GM18520 (cell line): Measurements from ENCODE around the gene SIVA1.
"Not testable (repeated sequence)": the region's sequence is repeated elsewhere in the genome, so short reads cannot be mapped to it uniquely, and the experiment has no call there.

ENCODE experiments used
- ATAC-seq: cut with Tn5 transposase; IDR thresholded peaks from one replicate; pipeline ENCODE4 v1.9.1; 2021; ENCODE audit not compliant: unreplicated experiment

Gene SIVA1

DNA sequence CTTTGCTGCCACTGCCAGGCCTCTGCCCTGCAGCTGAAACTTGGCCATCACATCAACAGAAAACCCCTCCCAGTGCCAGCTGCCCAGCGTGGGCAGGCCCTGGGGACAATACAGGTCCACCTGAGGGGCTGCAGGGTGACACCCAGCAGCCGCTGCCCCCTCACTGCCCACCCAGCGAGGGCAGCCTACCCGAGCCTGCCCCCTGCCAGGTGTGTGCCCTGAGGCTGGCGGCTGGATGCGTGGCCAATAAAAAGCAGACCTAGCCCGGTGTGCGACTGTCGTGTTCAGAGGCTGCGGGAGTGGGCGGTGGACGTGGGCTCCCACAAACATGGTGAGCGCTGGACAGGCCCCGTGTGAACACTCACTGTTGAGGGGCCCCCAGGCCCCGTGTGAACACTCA, 33.6 kb upstream of the SIVA1 start:
- ATAC-seq = no peak

DNA sequence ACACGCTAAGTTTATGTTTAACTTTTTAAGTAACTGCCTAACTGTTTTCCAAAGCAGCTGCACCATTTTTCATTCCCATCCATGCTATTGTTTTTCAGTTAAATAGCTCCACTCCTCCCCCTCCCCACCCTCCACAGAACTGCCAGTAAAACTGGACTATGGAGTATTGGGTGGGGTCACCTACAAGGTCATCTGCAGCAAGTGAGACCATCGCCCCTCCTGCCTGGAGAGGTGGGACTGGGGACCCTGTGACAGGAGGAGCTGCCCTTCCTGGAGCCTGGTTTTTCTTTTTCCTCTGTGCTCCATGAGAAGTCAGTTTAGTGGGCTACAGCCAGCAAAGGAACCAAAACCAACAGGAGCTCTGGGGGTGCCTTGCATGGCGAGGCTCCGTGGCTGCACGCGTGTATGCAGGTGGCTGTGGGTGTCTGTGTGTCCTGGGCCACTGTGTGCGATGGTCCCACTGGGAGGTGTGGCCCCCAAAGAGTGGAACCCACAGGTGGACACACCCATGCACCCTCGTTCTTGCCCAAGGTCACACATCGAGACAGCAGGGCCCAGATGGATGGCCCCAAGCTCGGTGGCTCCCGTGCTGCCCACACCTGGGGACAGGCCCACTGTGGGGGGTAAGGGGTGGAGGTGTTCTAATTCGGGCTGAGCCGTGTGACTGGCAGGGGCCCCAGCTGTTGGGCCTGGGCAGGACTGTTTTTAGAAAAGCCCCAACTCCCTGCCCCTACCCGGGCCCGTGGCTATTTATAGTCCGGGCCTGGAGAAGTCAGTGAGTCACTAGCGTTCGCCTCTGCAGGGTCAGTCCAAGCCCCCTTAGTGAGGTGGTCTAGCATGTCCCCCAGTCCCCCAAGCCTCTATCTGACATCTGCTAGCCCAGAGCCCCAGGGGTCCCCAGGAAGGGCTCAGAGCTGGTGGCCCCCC, 31.2 kb upstream of the SIVA1 start:
- no peak for ATAC-seq

DNA sequence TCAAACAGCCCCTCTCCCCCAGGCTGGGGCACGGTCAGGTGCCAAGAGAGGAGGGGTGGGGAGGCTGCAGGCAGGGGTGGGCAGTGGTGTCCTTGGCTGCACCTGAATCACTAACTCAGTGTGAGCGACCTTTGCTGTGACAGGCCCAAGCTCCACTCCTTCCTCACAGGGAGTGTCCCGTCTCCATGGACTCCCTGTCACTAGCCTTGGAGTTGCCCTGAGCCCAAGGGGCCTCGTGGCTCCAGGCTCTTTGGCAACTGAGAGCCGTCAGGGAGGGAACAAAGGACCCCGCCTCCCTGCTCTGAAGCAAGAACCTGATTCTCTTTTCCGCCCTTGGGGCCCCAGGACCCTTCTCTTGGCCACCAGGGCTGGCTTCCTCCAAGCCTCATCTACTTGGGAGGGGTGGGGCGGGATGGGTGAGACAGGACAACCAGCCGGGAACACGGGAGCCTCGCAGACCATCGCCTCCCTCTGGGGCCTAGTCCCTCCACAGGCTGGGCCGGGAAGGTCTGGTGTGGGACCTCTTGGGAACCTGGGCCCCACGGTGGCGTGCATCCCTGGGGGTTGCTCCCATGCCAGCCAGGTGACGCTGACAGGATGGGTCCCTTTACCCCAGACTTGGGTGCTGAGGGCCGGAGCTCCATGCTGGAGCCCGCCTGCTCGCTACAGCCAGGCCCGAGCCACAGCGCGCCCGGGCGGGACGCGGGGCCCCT, 29.9 kb upstream of the SIVA1 start:
- no peak for ATAC-seq

DNA sequence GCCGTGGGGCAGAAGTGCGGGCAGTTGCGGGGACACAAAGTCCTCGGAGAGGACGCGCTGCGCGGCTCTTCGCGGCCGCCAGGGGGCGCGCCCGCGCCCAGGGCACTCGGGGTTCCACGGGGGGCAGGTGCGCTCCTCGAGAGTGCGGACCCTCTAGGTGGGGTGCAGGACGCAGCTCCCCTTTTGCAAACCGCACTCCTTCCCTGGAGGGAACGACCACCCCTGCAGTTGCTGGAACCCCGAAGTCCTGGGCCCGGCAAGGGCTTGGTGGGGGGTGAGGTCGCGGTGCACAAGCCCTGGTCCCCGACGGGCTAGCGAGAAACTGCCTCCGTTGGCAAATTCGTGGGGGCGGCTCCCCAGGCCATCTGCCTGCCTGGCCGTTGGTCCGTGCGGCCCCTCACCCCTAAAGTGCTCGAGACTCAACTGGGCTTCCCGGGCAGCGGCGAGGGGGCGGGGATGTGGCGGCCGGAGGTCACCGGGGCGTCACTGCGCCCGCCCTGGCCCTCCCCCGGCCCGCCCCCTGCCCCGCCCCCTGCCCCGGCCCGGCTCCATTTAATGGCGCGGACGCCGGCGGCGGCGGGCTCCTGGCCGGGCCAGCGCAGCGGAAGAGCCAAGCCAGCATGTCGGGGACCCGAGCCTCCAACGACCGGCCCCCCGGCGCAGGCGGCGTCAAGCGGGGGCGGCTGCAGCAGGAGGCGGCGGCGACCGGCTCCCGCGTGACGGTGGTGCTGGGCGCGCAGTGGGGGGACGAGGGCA, 29.1 kb upstream of the SIVA1 start, which contains the start of gene ADSS1:
Gene ADSS1, plus strand, starts transcription at position 579 of the 756 bp plus-strand sequence. Its CDS starts 42 bp downstream, at position 621.
- ATAC-seq = no peak

DNA sequence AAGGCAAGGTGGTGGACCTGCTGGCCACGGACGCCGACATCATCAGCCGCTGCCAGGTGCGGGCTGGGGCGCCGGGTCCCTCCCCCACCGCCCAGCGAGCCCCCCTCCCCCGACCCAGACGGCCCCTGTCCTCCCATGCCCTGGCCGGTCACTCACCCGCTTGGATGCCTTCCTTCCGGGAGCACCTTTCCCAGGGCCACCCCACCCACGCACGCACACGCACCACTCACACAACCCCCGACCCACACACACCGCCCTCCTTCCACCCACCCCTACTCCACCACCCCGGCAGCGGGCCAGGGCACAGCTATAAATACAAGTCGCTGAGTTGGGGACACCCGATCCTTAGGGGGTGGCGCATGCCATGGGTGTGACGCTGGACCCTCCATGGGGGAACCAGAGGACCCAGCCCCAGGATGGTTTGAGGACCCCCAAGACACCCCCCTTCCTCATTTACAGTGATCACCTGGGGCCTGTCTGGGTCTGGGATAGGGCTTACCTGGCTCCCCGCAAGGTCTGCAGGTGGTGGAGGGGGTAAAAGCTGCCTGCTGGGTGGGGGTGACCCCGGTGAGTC, 28.5 kb upstream of the SIVA1 start:
- no peak for ATAC-seq

DNA sequence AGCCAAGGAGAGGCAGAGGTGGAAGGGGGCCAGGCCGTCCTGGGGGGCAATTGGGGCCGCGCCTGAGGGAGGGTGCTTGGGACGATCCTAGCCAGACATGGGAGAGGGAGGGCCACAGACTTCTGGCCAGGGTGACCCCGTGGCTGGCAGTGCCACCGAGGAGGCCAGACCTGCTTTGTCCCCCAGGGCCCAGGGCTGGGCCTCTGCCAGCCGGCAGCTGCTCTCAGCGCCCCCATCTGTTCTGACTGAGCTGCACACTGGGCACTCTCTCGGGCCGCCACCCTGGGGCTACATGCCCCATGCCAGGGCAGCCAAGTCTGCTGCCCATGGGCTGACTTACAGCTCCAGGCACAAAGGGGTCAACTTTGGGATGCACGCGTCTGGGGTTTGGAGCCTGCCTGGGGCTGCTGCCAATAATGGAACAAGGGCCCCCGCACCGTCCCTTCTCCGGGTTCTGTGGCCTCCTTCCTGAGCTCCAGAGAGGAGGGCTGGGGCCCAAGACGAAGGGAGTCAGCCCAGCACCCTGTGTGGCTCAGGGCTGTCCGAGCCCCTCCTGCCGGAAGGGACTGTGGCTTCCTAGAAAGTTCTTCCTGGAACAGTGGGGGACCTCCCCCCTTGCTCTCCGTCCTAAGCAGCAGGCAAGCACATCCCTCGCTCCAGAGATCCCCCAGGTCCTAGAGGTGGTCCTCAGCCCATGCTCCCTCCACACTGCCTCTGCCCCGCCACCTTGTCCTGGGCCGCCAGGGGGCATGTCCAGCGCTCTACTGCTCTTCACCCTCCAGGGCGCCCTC, 27.8 kb upstream of the SIVA1 start:
- no peak for ATAC-seq

DNA sequence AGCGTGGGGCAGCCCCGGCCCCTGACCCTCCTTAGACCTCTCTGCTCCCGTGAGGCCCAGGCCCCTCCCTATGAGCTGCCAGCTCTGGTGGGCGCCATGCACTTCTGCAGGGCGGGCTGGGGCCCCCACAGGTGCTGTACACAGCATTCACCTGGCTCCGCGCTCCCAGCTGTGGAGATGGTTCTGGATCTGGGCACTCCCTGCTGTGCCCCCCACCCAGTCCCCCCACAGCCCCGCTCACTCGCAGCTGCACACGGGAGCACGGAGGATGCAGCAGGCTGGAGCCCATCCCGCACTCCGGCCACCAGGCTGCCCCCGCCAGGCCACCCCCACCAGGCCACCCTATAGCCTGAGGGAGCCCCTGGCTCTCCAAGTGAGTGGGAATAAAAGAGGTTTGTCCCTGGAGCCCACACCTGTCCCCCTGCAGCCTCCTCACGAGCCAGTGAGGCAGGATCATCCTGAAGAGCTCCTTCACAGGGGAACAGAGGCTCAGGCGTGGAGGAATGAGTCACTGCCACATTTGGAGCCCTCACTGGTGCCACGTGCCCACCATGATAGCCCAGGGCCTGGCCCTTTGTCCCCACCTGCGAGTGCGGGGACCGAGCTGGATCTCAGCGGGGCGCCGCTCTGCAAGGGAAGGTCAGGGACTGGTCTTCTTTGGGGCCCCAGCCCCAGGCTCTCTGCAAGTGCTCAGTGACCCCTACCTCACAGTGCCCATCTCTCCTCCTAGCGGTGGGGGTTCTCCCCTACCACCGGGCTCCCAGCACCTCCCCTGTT, 27.0 kb upstream of the SIVA1 start:
- ATAC-seq = no peak

DNA sequence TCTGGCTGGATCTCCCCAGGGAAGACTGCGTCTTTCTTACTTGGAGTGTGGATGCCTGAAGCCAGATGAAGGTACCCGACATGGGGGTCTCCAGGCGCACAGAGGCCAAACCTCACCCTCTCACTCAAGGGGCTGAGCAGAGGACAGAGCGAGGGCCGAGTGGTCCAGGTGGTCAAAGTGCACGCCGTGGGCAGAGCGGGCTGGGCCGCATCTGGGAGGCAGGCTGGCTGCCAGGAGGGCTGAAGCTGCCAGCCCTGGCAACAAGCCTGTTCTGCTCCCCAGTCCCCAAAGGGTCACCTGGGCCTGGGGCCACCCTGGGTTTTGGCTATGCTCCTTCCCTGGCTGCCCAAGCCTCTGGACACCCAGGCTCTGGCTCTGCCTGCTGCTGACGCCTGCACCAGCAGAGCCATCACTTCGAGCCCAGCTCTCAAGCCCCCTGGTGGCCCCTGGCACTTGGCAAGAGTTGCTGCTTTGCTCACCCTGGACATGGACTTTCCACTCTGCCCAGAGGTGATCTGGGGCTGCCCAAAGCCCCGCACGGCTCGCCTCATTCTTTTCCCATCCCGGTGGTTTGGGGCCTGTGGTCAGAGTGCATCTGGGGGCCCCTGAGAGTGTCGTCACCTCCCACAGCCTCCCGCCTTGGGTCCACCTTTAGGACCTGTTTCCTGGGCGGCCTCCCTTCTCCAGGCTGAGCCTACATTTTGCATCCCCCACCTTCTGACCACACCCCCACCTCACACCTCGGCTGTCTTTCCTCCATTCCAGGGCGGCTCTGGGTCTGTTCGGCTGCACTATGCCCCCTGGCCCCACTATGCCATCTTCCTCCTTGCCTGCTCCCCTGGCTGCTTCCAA, 26.1 kb upstream of the SIVA1 start:
- ATAC-seq = no peak

DNA sequence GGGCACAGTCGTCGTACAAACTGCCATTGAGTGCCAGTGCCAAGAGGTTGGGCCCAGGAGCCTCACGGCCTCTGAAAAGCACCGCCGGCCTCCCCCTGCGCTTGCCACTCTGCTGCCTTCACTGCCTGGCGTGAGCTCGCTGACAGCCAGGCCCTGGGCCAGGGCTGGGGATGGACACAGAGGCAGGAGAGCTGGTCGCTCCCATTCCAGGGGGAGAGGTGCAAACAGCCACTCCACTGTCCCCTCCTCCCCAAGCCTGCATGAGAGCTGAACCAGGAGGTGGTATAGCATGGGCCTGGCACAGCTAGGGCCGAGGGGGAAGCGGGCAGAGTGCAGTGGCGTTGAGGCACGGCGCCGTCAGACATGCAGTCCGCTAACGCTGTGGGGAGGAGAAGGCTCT, 24.3 kb upstream of the SIVA1 start:
- ATAC-seq = no peak

DNA sequence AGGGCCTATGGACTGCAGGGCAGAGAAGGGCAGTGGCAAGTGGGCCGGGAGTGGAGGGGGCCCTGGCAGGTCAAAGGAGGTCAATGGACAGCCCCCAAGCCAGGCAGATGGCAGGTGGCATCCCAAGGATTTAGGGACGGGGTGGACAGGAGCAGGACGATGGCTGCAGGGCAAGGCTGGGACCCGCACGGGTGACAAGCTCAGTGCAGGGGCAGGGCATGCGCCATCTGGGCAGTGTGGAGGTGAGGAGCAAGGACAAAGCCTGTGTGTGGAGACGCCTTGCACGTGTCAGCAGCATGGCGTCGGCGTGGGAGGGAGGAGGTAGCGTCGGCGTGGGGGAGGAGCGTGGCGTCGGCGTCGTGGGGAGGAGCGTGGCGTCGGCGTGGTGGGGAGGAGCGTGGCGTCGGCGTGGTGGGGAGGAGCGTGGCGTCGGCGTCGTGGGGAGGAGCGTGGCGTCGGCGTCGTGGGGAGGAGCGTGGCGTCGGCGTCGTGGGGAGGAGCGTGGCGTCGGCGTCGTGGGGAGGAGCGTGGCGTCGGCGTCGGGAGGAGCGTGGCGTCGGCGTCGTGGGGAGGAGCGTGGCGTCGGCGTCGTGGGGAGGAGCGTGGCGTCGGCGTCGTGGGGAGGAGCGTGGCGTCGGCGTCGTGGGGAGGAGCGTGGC, 23.6 kb upstream of the SIVA1 start:
- not testable (repeated sequence) for ATAC-seq

DNA sequence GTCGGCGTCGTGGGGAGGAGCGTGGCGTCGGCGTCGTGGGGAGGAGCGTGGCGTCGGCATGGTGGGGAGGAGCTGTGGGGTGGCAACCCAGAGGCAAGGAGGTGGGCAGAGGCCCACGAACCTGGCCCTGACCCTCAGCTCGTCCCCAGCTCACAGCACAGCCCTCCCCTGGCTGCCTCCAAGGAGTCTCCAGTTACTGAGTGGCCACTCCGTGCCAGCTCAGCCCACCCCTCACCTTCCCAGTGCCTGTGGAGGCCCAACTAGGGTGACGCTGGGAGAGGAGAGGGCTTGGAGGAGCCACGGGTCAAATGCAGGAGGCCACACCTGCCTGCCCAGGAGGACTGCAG, 23.1 kb upstream of the SIVA1 start:
- ATAC-seq = no peak

DNA sequence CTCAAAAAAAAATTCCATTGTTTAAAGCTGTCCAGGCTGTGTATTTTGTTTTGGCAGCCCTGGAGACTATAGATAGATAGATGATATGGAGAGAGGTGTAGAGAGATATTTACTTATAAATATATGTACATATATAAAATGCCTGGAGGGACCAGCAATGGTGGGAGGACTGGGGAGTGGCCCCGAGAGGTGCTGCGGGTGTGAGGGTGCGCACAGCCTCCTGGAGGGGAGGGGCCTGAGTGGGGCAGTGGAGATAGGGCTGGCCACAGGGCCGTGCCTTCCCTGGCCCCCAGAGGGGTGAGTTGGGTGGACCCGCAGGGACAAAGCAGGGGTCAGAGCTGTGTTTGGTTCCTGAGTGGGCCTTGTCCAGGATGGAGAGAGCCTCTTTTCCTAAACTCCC, 22.5 kb upstream of the SIVA1 start:
- ATAC-seq = no peak

DNA sequence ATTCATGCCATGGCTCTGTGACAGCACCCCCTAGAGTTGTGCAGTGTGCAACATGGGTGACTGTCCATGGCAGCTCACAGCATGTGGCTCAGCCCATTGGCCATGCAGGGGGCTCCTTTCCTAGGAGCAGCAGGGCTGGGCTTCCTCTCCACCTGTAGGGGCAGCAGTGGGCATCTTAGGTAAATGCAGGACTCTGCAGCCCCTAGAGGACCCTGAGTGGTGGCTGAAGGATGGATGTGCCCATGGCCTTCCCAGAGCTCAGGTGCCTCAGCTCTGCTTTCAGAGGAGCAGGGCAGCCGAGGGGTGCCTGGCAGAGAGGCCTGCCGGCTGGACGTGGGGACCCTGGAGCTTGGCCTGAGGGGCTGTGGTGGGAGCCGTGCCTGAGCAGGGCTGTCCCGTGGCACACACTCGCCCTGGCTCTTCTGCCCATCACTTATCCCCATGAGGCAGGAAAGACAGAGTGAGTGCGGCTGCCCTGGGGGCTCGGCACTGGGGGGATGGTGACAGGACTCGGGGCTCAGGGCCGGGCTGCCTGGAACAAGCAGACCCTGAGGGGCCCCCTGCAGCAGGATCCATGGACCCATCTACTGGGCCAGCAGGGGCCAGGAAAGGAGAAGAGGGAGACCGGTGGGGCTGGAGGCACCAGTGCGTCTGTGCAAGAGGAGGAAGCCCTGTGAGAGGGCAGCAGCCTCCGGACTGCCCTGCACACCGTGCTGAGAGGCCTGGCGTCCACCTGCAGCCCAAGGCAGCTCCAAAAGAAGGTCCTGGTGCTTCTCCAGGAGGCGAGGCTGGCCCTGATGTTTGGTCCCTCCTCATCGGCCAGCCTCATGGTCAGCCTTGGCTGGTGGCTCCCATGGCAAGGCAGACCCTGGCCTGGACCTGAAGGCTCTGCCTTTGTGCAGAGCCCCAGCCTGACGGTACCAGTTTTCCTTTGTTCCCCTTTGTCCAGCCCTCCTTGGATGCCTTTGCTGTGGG, 21.3 kb upstream of the SIVA1 start:
- no peak for ATAC-seq

DNA sequence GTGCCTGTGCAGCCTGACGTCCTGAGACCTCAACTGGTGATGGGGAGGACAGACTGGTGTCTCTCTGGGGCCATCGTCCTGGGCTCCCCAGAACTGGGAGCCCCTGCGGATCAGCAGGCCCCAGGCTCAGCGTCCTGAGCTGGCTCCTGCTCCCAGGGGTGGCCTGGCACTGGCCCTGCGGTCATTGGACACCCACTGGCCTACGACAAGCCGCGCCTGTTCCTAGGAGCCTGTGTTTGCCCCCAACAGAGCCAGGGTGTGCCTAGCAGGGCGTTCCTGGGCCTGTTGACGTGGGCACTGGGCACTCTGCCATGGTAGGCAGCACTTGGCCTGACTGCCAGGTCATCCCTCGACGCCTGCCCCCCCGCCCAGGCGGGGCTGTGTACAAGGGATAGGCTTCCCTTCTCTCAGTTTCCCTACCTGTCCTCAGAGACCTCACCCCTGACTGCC, 20.6 kb upstream of the SIVA1 start:
- ATAC-seq = no peak

DNA sequence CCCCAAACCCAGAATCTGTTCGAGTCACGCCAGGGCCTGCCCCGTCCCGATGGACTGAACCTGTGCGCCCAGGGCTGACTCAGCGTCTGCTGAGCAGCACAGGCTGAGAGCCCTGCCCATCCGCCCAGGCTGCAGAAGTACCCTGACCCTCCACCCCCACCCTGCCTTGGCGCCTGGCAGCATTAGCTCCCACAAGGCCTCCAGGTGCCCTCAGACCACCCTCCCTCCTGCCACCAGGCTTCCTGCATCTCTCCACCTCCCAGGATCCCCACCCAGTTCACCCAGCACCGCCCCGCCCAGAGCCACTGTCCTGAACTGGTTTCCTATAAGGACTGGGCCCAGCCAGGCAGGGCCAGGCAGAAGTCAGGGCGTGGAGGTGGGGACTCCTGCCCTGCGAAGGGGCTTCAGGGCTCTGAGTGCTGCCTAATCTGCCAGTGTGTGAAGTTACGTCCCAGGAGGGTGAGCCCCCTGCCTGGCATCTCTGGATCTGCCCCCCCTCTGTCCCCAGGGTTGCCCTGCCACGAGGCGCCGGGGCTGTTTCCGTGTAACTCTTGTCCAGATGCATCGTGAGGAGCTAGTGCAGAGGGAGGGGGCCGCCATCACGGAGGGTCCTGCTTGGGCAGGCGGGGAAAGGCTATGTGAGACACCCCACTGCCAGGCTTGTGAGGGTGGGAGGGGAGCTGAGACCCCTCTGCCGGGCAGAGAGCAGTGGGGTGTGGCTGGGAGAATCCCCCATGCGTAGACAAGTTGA, 19.8 kb upstream of the SIVA1 start:
- ATAC-seq = no peak

DNA sequence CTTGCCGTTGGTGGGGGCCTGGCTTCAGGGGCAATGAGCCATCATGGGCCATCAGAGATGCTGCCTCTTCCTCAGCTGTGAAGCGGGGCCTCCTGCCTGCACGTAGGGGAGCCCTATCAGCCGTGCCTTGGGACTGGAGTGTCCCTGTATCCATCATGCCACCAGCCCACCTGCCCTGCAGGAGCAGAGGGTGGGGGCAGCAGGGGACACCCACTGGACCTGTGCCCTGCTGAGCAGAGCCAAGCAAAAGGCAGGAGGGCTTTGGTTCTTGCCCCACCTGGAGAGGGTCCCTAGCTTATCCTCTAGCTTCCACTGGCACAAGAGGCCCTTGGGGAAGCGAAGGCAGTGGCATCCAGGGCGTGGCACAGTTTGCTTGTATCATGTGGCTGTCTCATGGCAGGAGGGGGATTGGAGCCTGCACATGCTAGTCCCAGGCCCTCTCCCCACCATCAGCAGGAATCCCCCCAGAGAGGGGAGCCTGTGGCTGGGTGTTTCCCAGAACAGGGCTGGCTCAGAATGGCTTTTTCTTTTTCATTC, 18.8 kb upstream of the SIVA1 start:
- ATAC-seq = no peak
